Measurements from ENCODE around the gene PPP1R37.

Gene PPP1R37

DNA sequence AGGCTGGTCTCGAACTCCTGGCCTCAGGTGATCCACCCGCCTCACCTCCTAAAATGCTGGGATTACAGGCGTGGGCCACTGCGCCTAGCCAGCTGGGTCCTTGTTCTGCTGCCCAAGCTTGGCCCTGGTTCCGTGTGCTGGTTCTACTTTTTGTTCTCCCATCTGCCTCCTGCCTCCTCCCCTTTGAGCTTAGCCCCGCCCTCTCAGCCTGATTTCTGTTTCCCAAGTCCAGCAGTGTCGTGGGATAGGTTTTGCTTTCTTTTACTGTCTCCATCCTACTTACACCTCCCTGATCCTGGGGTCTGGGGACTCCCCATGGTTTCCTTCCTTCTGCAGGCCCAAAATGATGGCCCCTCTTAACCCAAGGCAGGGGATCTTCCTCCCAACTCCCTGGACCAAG, 88.0 kb downstream of the PPP1R37 start:
- no peak overlapping the region for H2AK5ac ChIP-seq (ENCODE audit: low read length, severe bottlenecking)
- H3K9ac ChIP-seq (ENCODE audit: low read length), result peak overlapping the region; percentile 15
- H3K27me3 ChIP-seq (ENCODE audit: control insufficient read depth in 1 of 2, insufficient read depth in 1 of 2, low read length in 2 of 2), result no peaks in the 10 kb centered on the region
- no peak overlapping the region for H2BK12ac ChIP-seq (ENCODE audit: low read length in 2 of 2)
- peak overlapping the region in 1 of 2 experiments; percentile 45 for H3K4me3 ChIP-seq (ENCODE audit: insufficient read depth in 1 of 2, low read depth in 1 of 2, low read length in 2 of 2)
- H3K36me3 ChIP-seq (ENCODE audit: control insufficient read depth in 1 of 2, insufficient read depth in 2 of 2, low read depth in 1 of 2, low read length in 2 of 2), result peaks cover 3 to 15% of the 10 kb centered on the region in 2 experiments
- no peak overlapping the region for H3K4me2 ChIP-seq (ENCODE audit: low read length, poor library complexity, severe bottlenecking)
- no peaks in the 10 kb centered on the region for H3K9me3 ChIP-seq (ENCODE audit: control insufficient read depth, low read length)
- no peak overlapping the region for H2AFZ ChIP-seq (ENCODE audit: low read depth, low read length)
- H3K18ac ChIP-seq (ENCODE audit: low read depth in 1 of 2, low read length in 2 of 2), result no peak overlapping the region
- peak overlapping the region; percentile 55 for H4K8ac ChIP-seq (ENCODE audit: low read length)
- no peak overlapping the region for H3K23ac ChIP-seq (ENCODE audit: low read length in 2 of 2)
- H3K14ac ChIP-seq (ENCODE audit: low read length in 2 of 2), result no peak overlapping the region
- no peak for DNase-seq
- no peak overlapping the region for H4K91ac ChIP-seq (ENCODE audit: low read length)
- peaks cover 21% of the 10 kb centered on the region for H3K4me1 ChIP-seq (ENCODE audit: control insufficient read depth, insufficient read depth, low read depth, low read length)
- no peak overlapping the region for H2BK15ac ChIP-seq (ENCODE audit: low read depth, poor library complexity, severe bottlenecking)
- no peak overlapping the region for H2BK120ac ChIP-seq (ENCODE audit: low read depth, low read length)
- H3K4ac ChIP-seq (ENCODE audit: low read depth in 1 of 2, low read length in 2 of 2), result no peak overlapping the region
- 90% methylated on average over 7 of the region's 7 CpGs for WGBS
- no peak overlapping the region for H3K27ac ChIP-seq (ENCODE audit: low read length, poor library complexity, severe bottlenecking)
- no peak overlapping the region for H2BK5ac ChIP-seq (ENCODE audit: low read depth, low read length, poor library complexity, severe bottlenecking)
- H3K79me1 ChIP-seq (replicated peaks; ENCODE audit: low read length, poor library complexity, severe bottlenecking), result peaks cover 25% of the 10 kb centered on the region

DNA sequence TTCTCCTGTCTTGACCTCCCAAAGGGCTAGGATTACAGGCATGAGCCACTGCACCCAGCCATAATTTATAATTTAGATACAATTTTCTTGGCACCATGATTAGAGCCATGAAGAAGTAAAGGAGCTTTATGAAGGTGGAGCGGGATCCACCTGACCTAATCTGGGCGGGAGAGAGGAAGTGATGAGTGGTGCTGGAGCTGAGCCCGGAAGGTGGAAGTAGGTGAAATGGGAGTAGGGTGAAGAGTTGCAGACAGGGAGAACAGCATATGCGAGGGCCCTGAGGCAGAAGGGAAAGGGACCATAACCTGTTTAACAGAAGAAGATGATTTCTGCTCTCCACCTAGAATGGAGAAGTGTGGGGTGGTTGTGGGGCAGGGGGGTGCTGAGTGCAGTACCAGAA, 89.8 kb downstream of the PPP1R37 start:
- 92% methylated on average over 4 of the region's 4 CpGs for WGBS
- Histone ChIP-seq H4K8ac (ENCODE audit: low read length) (no peak overlapping the region), H2AK5ac (ENCODE audit: low read length, severe bottlenecking) (no peak overlapping the region), H2AFZ (ENCODE audit: low read depth, low read length) (no peak overlapping the region), H3K79me1 (replicated peaks; ENCODE audit: low read length, poor library complexity, severe bottlenecking) (peaks cover 19% of the 10 kb centered on the region), H3K18ac (ENCODE audit: low read depth in 1 of 2, low read length in 2 of 2) (no peak overlapping the region), H3K14ac (ENCODE audit: low read length in 2 of 2) (no peak overlapping the region), H3K9ac (ENCODE audit: low read length) (no peak overlapping the region), H4K91ac (ENCODE audit: low read length) (no peak overlapping the region), H2BK15ac (ENCODE audit: low read depth, poor library complexity, severe bottlenecking) (no peak overlapping the region), H2BK5ac (ENCODE audit: low read depth, low read length, poor library complexity, severe bottlenecking) (no peak overlapping the region), H3K4me3 (ENCODE audit: insufficient read depth in 1 of 2, low read depth in 1 of 2, low read length in 2 of 2) (no peak overlapping the region), H3K27ac (ENCODE audit: low read length, poor library complexity, severe bottlenecking) (no peak overlapping the region), H3K4me2 (ENCODE audit: low read length, poor library complexity, severe bottlenecking) (no peak overlapping the region), H3K23ac (ENCODE audit: low read length in 2 of 2) (no peak overlapping the region), H2BK120ac (ENCODE audit: low read depth, low read length) (no peak overlapping the region), H3K27me3 (ENCODE audit: control insufficient read depth in 1 of 2, insufficient read depth in 1 of 2, low read length in 2 of 2) (no peaks in the 10 kb centered on the region), H3K36me3 (ENCODE audit: control insufficient read depth in 1 of 2, insufficient read depth in 2 of 2, low read depth in 1 of 2, low read length in 2 of 2) (peaks cover 6 to 15% of the 10 kb centered on the region in 2 experiments), H3K4me1 (ENCODE audit: control insufficient read depth, insufficient read depth, low read depth, low read length) (peaks cover 19% of the 10 kb centered on the region), H2BK12ac (ENCODE audit: low read length in 2 of 2) (no peak overlapping the region), H3K9me3 (ENCODE audit: control insufficient read depth, low read length) (no peaks in the 10 kb centered on the region), H3K4ac (ENCODE audit: low read depth in 1 of 2, low read length in 2 of 2) (no peak overlapping the region)
- DNase-seq, result no peak

DNA sequence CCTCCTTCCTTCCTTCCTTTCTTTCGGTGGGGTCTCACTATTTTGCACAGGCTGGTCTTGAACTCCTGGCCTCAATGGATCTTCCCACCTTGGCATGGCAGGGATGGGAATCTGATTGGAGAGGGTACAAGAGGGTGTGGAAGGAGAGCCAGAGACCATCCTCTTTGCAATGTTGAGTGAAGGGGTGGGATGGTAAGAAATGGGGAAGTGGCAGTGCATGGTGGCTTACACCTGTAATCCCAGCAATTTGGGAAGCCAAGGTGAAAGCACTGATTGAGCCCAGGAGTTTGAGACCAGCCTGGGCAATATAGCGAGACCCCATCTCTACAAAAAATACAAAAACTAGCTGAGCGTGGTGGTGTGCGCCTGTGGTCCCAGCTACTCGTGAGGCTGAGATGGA, 91.1 kb downstream of the PPP1R37 start:
- 94% methylated on average over 4 of the region's 5 CpGs for WGBS
- no peak overlapping the region for H3K4me3 ChIP-seq (ENCODE audit: insufficient read depth in 1 of 2, low read depth in 1 of 2, low read length in 2 of 2)
- H2BK12ac ChIP-seq (ENCODE audit: low read length in 2 of 2), result no peak overlapping the region

DNA sequence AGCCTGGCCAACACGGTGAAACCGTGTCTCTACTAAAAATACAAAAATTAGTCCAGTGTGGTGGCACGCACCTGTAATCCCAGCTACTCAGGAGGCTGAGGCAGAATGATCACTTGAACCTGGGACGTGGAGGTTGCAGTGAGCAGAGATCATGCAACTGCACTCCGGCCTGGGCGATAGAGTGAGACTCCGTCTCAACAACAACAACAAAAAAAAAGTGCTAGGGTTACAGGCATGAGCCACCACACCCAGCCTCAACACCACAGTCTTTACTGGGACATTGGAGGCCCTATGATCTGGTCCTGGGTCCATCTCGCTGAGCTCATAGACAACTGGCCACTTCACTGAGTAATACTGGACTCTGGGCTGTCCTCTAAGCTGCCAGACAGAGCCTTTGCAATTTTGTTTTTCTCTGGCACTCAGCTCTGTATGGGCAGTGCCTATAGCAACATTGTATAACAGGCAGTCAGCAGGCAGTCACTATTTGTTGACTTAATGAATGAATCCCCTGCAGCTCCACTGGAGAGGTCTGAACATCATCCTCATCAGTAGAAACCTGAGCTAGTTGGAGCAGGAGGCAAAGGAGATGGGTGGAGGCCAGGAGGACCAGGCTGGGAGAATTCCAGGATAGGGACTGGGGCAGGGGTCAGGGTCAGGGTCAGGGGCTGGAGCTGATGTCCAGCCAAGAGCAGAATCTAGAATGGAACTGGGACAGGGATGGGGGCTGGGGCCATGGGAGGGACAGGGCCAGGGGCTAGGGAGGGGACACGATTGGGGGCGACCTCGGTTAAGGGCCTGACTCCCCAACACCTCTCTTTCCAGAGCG, 93.7 kb downstream of the PPP1R37 start:
- Histone ChIP-seq H2AK5ac (ENCODE audit: low read length, severe bottlenecking) (no peak overlapping the region), H4K91ac (ENCODE audit: low read length) (no peak overlapping the region), H3K4me3 (ENCODE audit: insufficient read depth in 1 of 2, low read depth in 1 of 2, low read length in 2 of 2) (no peak overlapping the region), H3K9ac (ENCODE audit: low read length) (no peak overlapping the region), H2BK120ac (ENCODE audit: low read depth, low read length) (no peak overlapping the region), H3K36me3 (ENCODE audit: control insufficient read depth in 1 of 2, insufficient read depth in 2 of 2, low read depth in 1 of 2, low read length in 2 of 2) (peaks cover 2% of the 10 kb centered on the region in 2 experiments), H4K8ac (ENCODE audit: low read length) (no peak overlapping the region), H3K9me3 (ENCODE audit: control insufficient read depth, low read length) (no peaks in the 10 kb centered on the region), H2BK12ac (ENCODE audit: low read length in 2 of 2) (no peak overlapping the region), H3K4ac (ENCODE audit: low read depth in 1 of 2, low read length in 2 of 2) (no peak overlapping the region), H3K4me1 (ENCODE audit: control insufficient read depth, insufficient read depth, low read depth, low read length) (peaks cover 4% of the 10 kb centered on the region), H3K27ac (ENCODE audit: low read length, poor library complexity, severe bottlenecking) (no peak overlapping the region), H2BK5ac (ENCODE audit: low read depth, low read length, poor library complexity, severe bottlenecking) (no peak overlapping the region), H2BK15ac (ENCODE audit: low read depth, poor library complexity, severe bottlenecking) (no peak overlapping the region), H3K18ac (ENCODE audit: low read depth in 1 of 2, low read length in 2 of 2) (no peak overlapping the region), H3K14ac (ENCODE audit: low read length in 2 of 2) (no peak overlapping the region), H2AFZ (ENCODE audit: low read depth, low read length) (no peak overlapping the region), H3K27me3 (ENCODE audit: control insufficient read depth in 1 of 2, insufficient read depth in 1 of 2, low read length in 2 of 2) (no peaks in the 10 kb centered on the region), H3K79me1 (replicated peaks; ENCODE audit: low read length, poor library complexity, severe bottlenecking) (peaks cover 4% of the 10 kb centered on the region), H3K4me2 (ENCODE audit: low read length, poor library complexity, severe bottlenecking) (no peak overlapping the region), H3K23ac (ENCODE audit: low read length in 2 of 2) (no peak overlapping the region)
- no peak for DNase-seq
- whole genome bisulfite sequencing, result 87% methylated on average over 12 of the region's 12 CpGs

More for the DNA sequence above, 91.1 kb downstream of the PPP1R37 start:
- Histone ChIP-seq H3K18ac (ENCODE audit: low read depth in 1 of 2, low read length in 2 of 2) (no peak overlapping the region), H3K79me1 (replicated peaks; ENCODE audit: low read length, poor library complexity, severe bottlenecking) (peaks cover 19% of the 10 kb centered on the region), H3K27ac (ENCODE audit: low read length, poor library complexity, severe bottlenecking) (no peak overlapping the region), H3K14ac (ENCODE audit: low read length in 2 of 2) (no peak overlapping the region), H2BK5ac (ENCODE audit: low read depth, low read length, poor library complexity, severe bottlenecking) (no peak overlapping the region), H3K23ac (ENCODE audit: low read length in 2 of 2) (no peak overlapping the region), H3K4me2 (ENCODE audit: low read length, poor library complexity, severe bottlenecking) (no peak overlapping the region), H4K8ac (ENCODE audit: low read length) (no peak overlapping the region), H3K4me1 (ENCODE audit: control insufficient read depth, insufficient read depth, low read depth, low read length) (peaks cover 18% of the 10 kb centered on the region), H2BK120ac (ENCODE audit: low read depth, low read length) (no peak overlapping the region), H2BK15ac (ENCODE audit: low read depth, poor library complexity, severe bottlenecking) (no peak overlapping the region), H3K4ac (ENCODE audit: low read depth in 1 of 2, low read length in 2 of 2) (no peak overlapping the region), H3K9me3 (ENCODE audit: control insufficient read depth, low read length) (no peaks in the 10 kb centered on the region), H3K36me3 (ENCODE audit: control insufficient read depth in 1 of 2, insufficient read depth in 2 of 2, low read depth in 1 of 2, low read length in 2 of 2) (peaks cover 6 to 15% of the 10 kb centered on the region in 2 experiments), H3K9ac (ENCODE audit: low read length) (no peak overlapping the region), H2AK5ac (ENCODE audit: low read length, severe bottlenecking) (no peak overlapping the region), H2AFZ (ENCODE audit: low read depth, low read length) (no peak overlapping the region), H4K91ac (ENCODE audit: low read length) (no peak overlapping the region), H3K27me3 (ENCODE audit: control insufficient read depth in 1 of 2, insufficient read depth in 1 of 2, low read length in 2 of 2) (no peaks in the 10 kb centered on the region)
- DNase-seq, result no peak

All from mesenchymal stem cell (in vitro differentiated cells and primary cell).